SK-N-MC (cell line): ENCODE data around the gene OR4K14.
"Not testable (repeated sequence)": the region's sequence is repeated elsewhere in the genome, so short reads cannot be mapped to it uniquely, and the experiment has no call there.

Experiments used
- DNase-seq: peaks from one replicate; pipeline ENCODE4 v3.0.0-alpha.2; 2011; ENCODE audit warnings: low read depth, low spot score
- H3K27ac ChIP-seq: fragments of 200-600 bp; sonication (generic); 2 replicates; pipeline ENCODE4 v1.5.1; 2016; ENCODE audit warnings: mixed run types
- H3K36me3 ChIP-seq: fragments of 200-600 bp; sonication (generic); 2 replicates; pipeline ENCODE4 v1.6.1; 2017; ENCODE audit warnings: antibody characterized with exemption, low read length, mixed read lengths; ENCODE audit not compliant: insufficient read depth
- H3K4me3 ChIP-seq: fragments of 200-600 bp; sonication (generic); 2 replicates; pipeline ENCODE4 v1.5.1; 2016
- H3K9ac ChIP-seq: fragments of 200-600 bp; sonication (generic); 2 replicates; pipeline ENCODE4 v1.8.0; 2017; ENCODE audit warnings: mixed run types, mixed read lengths; ENCODE audit not compliant: insufficient read length
- H3K9me3 ChIP-seq: fragments of 200-600 bp; sonication (generic); 2 replicates; pipeline ENCODE4 v1.6.1; 2017; ENCODE audit warnings: low read depth, mild to moderate bottlenecking, antibody characterized with exemption, low read length, moderate library complexity, mixed read lengths
- EZH2 ChIP-seq: fragments of 200-600 bp; sonication (generic); IDR thresholded peaks from one replicate; pipeline ENCODE4 v1.6.1; 2017; ENCODE audit warnings: antibody characterized with exemption
- FOXP2 ChIP-seq: optimal IDR thresholded peaks from 2 replicates; pipeline ENCODE3; 2011; ENCODE audit warnings: mild to moderate bottlenecking, moderate library complexity; ENCODE audit not compliant: insufficient read depth; ENCODE audit errors: extremely low read length, control extremely low read depth
- POLR2AphosphoS5 ChIP-seq: IDR thresholded peaks from 2 replicates; pipeline ENCODE4 v1.6.1; 2012; ENCODE audit warnings: mild to moderate bottlenecking, low read depth, low read length, borderline replicate concordance

OR4K14 gene

DNA sequence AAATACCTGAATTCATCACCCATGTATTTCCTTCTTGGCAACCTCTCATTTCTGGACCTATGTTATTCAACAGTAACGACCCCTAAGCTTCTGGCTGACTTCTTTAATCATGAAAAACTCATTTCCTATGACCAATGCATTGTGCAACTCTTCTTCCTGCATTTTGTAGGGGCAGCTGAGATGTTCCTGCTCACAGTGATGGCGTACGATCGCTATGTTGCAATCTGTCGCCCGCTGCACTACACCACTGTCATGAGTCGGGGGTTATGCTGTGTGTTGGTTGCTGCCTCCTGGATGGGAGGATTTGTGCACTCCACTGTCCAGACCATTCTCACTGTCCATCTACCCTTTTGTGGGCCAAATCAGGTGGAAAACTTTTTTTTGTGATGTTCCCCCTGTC, 16.8 kb downstream of the OR4K14 start:
- Histone ChIP-seq H3K27ac (no peak overlapping the region), H3K9ac (no peak overlapping the region), H3K9me3 (no peaks in the 10 kb centered on the region), H3K4me3 (no peak overlapping the region), H3K36me3 (no peaks in the 10 kb centered on the region)
- no peak for TF ChIP-seq POLR2AphosphoS5
- TF ChIP-seq FOXP2: no peak
- TF ChIP-seq EZH2: no peak
- DNase-seq: no peak

- Histone ChIP-seq H3K9ac (no peak within 1 kb of the TSS), H3K4me3 (no peak within 1 kb of the TSS), H3K9me3 (no peaks in the 10 kb centered on the region), H3K27ac (no peak within 1 kb of the TSS), H3K36me3 (no peaks in the 10 kb centered on the region)
- TF ChIP-seq FOXP2 (no peak), EZH2 (no peak), POLR2AphosphoS5 (no peak)
- no peak for DNase-seq
These were observed 17.2 kb downstream of the OR4K14 start, which contains the start of gene OR4Q2 for GRCh38 chr14:20001863-20002262. Gene OR4Q2 (plus strand): TSS chr14:20002163.

DNA sequence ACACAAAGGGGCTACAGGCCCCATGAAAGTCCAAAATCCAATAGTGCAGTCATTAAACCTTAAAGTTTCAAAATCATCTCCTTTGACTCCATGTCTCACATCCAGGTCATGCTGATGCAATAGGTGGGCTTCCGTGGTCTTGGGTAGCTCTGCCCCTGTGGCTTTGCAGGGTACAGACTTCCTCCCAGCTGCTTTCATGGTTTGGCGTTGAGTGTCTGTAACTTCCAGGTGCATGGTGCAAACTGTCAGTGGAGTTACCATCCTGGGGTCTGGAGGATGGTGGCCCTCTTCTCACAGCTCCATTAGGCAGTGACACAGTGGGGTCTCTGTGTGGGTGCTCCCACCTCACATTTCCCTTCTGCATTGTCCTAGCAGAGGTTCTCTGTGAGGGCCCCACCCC, 25.7 kb downstream of the OR4K14 start:
- H3K36me3 ChIP-seq: no peaks in the 10 kb centered on the region
- TF ChIP-seq FOXP2 (no peak), EZH2 (no peak), POLR2AphosphoS5 (no peak)
- no peak overlapping the region for H3K9ac ChIP-seq
- H3K27ac ChIP-seq: no peak overlapping the region
- H3K4me3 ChIP-seq: no peak overlapping the region
- no peaks in the 10 kb centered on the region for H3K9me3 ChIP-seq
- DNase-seq: no peak

DNA sequence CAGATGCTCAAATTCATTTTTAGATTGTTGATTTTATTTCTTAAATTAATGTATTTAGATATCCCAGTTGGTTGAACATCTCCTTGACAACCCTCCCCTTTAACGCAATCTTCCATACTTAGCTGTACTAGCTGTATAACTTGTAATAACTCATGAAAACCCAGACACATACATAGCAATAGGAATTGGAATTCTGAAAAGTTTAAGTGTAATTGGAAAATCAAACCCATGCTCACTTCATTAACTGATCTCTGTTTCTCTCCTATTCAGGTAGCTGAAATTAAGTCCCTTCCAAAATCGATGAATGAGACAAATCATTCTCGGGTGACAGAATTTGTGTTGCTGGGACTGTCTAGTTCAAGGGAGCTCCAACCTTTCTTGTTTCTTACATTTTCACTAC, 43.8 kb downstream of the OR4K14 start, which contains the start of gene OR4K15:
Gene OR4K15, plus strand, starts transcription at position 301 of the 400 bp plus-strand sequence. Its CDS starts 0 bp downstream, at position 301.
- Histone ChIP-seq H3K27ac (no peak within 1 kb of the TSS), H3K9me3 (no peaks in the 10 kb centered on the region), H3K9ac (no peak within 1 kb of the TSS), H3K4me3 (no peak within 1 kb of the TSS), H3K36me3 (no peaks in the 10 kb centered on the region)
- TF ChIP-seq FOXP2 (no peak), EZH2 (no peak), POLR2AphosphoS5 (no peak)
- no peak for DNase-seq

DNA sequence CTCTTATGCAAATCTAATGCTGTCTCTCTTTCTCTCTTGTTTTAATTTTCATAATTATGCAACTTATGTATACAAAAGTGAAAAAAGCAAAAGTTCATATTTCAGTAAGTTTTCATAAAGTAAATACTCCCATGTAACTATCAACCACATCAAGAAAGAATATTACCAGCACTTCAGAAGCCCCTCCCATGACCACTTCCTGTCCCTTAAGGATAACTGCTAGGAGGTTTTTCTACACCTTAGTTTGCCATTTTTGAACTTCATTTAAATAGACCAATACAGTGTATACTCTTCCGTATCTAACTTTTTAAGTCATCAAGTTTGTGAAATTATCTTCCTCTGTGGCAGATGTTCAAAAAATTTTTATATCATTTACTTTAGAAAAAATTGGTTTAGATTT, 44.3 kb downstream of the OR4K14 start:
- Histone ChIP-seq H3K9ac (no peak overlapping the region), H3K4me3 (no peak overlapping the region), H3K9me3 (no peaks in the 10 kb centered on the region), H3K36me3 (no peaks in the 10 kb centered on the region), H3K27ac (no peak overlapping the region)
- no peak for DNase-seq
- no peak for TF ChIP-seq EZH2
- no peak for TF ChIP-seq FOXP2
- TF ChIP-seq POLR2AphosphoS5: no peak

DNA sequence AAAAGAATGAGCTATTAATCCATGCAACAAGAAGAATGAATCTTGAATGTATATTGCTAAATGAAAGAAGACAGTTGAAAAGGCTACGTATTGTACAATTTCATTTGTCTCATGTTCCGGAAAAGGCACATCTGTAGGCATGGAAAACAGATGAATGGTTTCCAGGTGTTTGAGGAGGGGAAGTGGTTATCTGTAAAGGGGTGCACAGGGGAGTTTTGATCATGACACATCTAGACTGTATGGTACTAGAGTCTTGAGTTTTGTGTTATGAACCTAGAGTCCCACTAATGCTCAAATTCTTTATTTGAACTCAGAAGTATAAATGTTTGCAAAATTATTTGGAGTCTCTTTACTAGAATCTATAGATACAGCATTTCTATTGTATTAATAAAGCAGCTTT, 49.4 kb downstream of the OR4K14 start:
- H3K36me3 ChIP-seq, H3K9me3 ChIP-seq, H3K9ac ChIP-seq, H3K4me3 ChIP-seq, DNase-seq, H3K27ac ChIP-seq: not testable (repeated sequence)
